ENCODE measurements around the gene CISD1. TPM values are rescaled to one million over a fixed set of nuclear protein-coding genes. Genes with fewer than 3 reads are reported as not detected.

The CISD1 gene
- total RNA-seq, 1 experiment from 2014 or later: 43.2 TPM

Other genes with a start within 250 kb of the CISD1 start
- gene IPMK, start 1.3 kb upstream of the CISD1 start, total RNA-seq (2014; rRNA removed; shearing (Covaris generic)): 6.1 and 6.5 TPM in 2 replicates
- gene UBE2D1, start 65.8 kb downstream of the CISD1 start, total RNA-seq (2014; rRNA removed; shearing (Covaris generic)): 13.6 and 15.4 TPM in 2 replicates
- gene TFAM, start 116.2 kb downstream of the CISD1 start, total RNA-seq (2014; rRNA removed; shearing (Covaris generic)): 59.9 and 60.0 TPM in 2 replicates
- 13.0 and 15.1 TPM in 2 replicates for gene BICC1, start 243.7 kb downstream of the CISD1 start, total RNA-seq (2014; rRNA removed; shearing (Covaris generic))

Measured in SJCRH30 (cell line).